WTC11 (cell line): Measurements from ENCODE around the gene GABARAPL2. TPM values are rescaled to one million over a fixed set of nuclear protein-coding genes. Genes with fewer than 3 reads are reported as not detected.

Experiments used
- ATAC-seq: fragments of 200-7000 bp; cut with Tn5 transposase; 2 replicates; pipeline ENCODE4 v1.10.0; 2021; ENCODE audit warnings: mild to moderate bottlenecking, moderate library complexity
- CTCF ChIA-PET: fragments of 300-600 bp; sonication (Branson Sonifier 250); formaldehyde crosslinking; loops from one replicate; lab custom pipeline; 2021; ENCODE audit warnings: antibody characterized with exemption; lab: Charles Lee
- POLR2A ChIA-PET: fragments of 350-600 bp; sonication (Branson Sonifier 250); formaldehyde crosslinking; loops from one replicate; lab custom pipeline; 2021; ENCODE audit warnings: antibody characterized with exemption; lab: Charles Lee
- DNase-seq: peaks from one replicate; pipeline ENCODE4 v3.0.0; 2021; ENCODE audit warnings: low spot score
- H3K27ac Mint-ChIP-seq: 2 replicates; pipeline ENCODE4 v1.8.0; 2021; ENCODE audit warnings: mixed read lengths
- H3K27me3 Mint-ChIP-seq: 2 replicates; pipeline ENCODE4 v1.8.0; 2021; ENCODE audit warnings: low read depth, mild to moderate bottlenecking, moderate library complexity, mixed read lengths
- H3K36me3 Mint-ChIP-seq: 2 replicates; pipeline ENCODE4 v1.8.0; 2021; ENCODE audit warnings: mixed read lengths
- H3K4me1 Mint-ChIP-seq: 2 replicates; pipeline ENCODE4 v1.8.0; 2022; ENCODE audit warnings: mixed read lengths
- H3K4me3 Mint-ChIP-seq: 2 replicates; pipeline ENCODE4 v1.8.0; 2021; ENCODE audit warnings: mild to moderate bottlenecking, moderate library complexity, mixed read lengths
- H3K9me3 Mint-ChIP-seq: 2 replicates; pipeline ENCODE4 v1.8.0; 2021; ENCODE audit warnings: mixed read lengths
- ATF3 ChIP-seq: sonication (generic); formaldehyde crosslinking; conservative IDR thresholded peaks from 2 replicates; pipeline ENCODE4 v1.8.1; 2022; ENCODE audit warnings: mild to moderate bottlenecking, missing genetic modification reagents
- CBFB ChIP-seq: sonication (generic); formaldehyde crosslinking; IDR thresholded peaks from 2 replicates; pipeline ENCODE4 v1.8.1; 2022; ENCODE audit warnings: mild to moderate bottlenecking, low read depth, missing genetic modification reagents
- CTCF ChIP-seq: fragments of 200-600 bp; IDR thresholded peaks from 2 replicates; pipeline ENCODE4 v1.8.0; 2022; ENCODE audit warnings: antibody characterized with exemption
- ESRRA ChIP-seq: sonication (generic); formaldehyde crosslinking; IDR thresholded peaks from 2 replicates; pipeline ENCODE4 v1.8.1; 2022; ENCODE audit warnings: mild to moderate bottlenecking, missing genetic modification reagents, borderline replicate concordance
- FOXP1 ChIP-seq: sonication (generic); formaldehyde crosslinking; IDR thresholded peaks from 2 replicates; pipeline ENCODE4 v1.8.0; 2022; ENCODE audit warnings: missing genetic modification reagents, mild to moderate bottlenecking, moderate library complexity, borderline replicate concordance
- GTF2I ChIP-seq: fragments of 250-450 bp; sonication (Bioruptor Pico); conservative IDR thresholded peaks from 2 replicates; pipeline ENCODE4 v1.4.0; 2021; ENCODE audit warnings: mild to moderate bottlenecking
- IRF1 ChIP-seq: sonication (generic); formaldehyde crosslinking; IDR thresholded peaks from 2 replicates; pipeline ENCODE4 v1.8.0; 2023; ENCODE audit warnings: missing genetic modification reagents
- MYBL2 ChIP-seq: sonication (generic); formaldehyde crosslinking; IDR thresholded peaks from 2 replicates; pipeline ENCODE4 v1.8.1; 2023; ENCODE audit warnings: mild to moderate bottlenecking, moderate library complexity, missing genetic modification reagents
- NR1H2 ChIP-seq: sonication (generic); formaldehyde crosslinking; IDR thresholded peaks from 2 replicates; pipeline ENCODE4 v1.9.0; 2021; ENCODE audit warnings: mild to moderate bottlenecking, moderate library complexity, missing genetic modification reagents
- TEAD1 ChIP-seq: sonication (generic); formaldehyde crosslinking; IDR thresholded peaks from 2 replicates; pipeline ENCODE4 v1.8.0; 2022; ENCODE audit warnings: mild to moderate bottlenecking, missing genetic modification reagents
- TP53 ChIP-seq: sonication (generic); formaldehyde crosslinking; IDR thresholded peaks from 2 replicates; pipeline ENCODE4 v1.8.1; 2023; ENCODE audit warnings: mild to moderate bottlenecking, missing genetic modification reagents
- ZMAT4 ChIP-seq: fragments of 250-450 bp; sonication (Bioruptor Pico); IDR thresholded peaks from 2 replicates; pipeline ENCODE4 v1.9.0; 2021; ENCODE audit warnings: mild to moderate bottlenecking
- ZNF121 ChIP-seq: sonication (generic); formaldehyde crosslinking; IDR thresholded peaks from 2 replicates; pipeline ENCODE4 v1.8.0; 2023; ENCODE audit warnings: missing genetic modification reagents
- ZNF317 ChIP-seq: sonication (generic); formaldehyde crosslinking; IDR thresholded peaks from 2 replicates; pipeline ENCODE4 v1.8.1; 2023; ENCODE audit warnings: low read depth, mild to moderate bottlenecking, moderate library complexity, missing genetic modification reagents, borderline replicate concordance
- ZNF423 ChIP-seq: fragments of 250-450 bp; sonication (Bioruptor Pico); IDR thresholded peaks from 2 replicates; pipeline ENCODE4 v2.1.2; 2022; ENCODE audit warnings: mild to moderate bottlenecking, moderate library complexity
- ZSCAN18 ChIP-seq: fragments of 250-450 bp; sonication (Bioruptor Pico); IDR thresholded peaks from 2 replicates; pipeline ENCODE4 v2.1.2; 2022; ENCODE audit warnings: mild to moderate bottlenecking, moderate library complexity
- total RNA-seq: library from RNA; stranded (reverse); gene quantifications from 3 replicates; pipeline ENCODE4 v1.2.3, GENCODE V29; 2021
- TF ChIP-seq, protein P1 (sequence below): sonication (generic); formaldehyde crosslinking; IDR thresholded peaks from 2 replicates; pipeline ENCODE4 v1.8.1; 2022; ENCODE audit warnings: mild to moderate bottlenecking, missing genetic modification reagents, moderate library complexity, borderline replicate concordance
- TF ChIP-seq, protein P2 (sequence below): sonication (generic); formaldehyde crosslinking; IDR thresholded peaks from 2 replicates; pipeline ENCODE4 v1.8.1; 2022; ENCODE audit warnings: low read depth, missing genetic modification reagents, borderline replicate concordance

GABARAPL2 gene
- total RNA-seq, 1 experiment from 2014 or later: 60.8 TPM

DNA sequence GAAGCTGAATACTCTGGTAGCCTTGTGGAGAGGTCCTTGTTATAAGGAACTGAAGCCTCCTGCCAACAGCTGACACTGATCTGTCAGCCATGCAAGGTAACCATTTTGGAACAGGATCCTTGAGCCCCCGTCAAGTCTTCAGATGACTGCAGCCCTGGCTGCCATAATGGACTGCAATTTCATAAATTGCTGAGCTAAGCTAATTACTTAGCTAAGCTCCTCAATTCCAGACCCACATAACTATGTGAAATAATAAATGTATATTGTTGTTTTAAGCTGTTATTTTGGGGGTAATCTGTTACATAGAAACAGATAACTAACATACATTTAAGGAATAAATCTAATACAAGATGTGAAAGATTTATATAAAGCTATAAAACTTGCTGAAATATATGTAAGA, 40.3 kb downstream of the GABARAPL2 start:
- DNase-seq (no peak), ATAC-seq (no peak)
- H3K36me3 Mint-ChIP-seq: peaks cover 59% of the 10 kb centered on the region
- no peak overlapping the region for H3K27ac Mint-ChIP-seq
- no peaks in the 10 kb centered on the region for H3K27me3 Mint-ChIP-seq
- H3K9me3 Mint-ChIP-seq: peaks cover 20% of the 10 kb centered on the region
- TF ChIP-seq ZNF423 (no peak), GTF2I (CRISPR knock-in tag) (no peak), IRF1 (CRISPR knock-in tag) (no peak), NR1H2 (CRISPR knock-in tag) (no peak), MYBL2 (CRISPR knock-in tag) (no peak), ZSCAN18 (CRISPR knock-in tag) (no peak), CBFB (CRISPR knock-in tag) (no peak), ZNF317 (no peak), TEAD1 (CRISPR knock-in tag) (no peak), ESRRA (CRISPR knock-in tag) (no peak), ZNF121 (CRISPR knock-in tag) (no peak), TP53 (CRISPR knock-in tag) (no peak), FOXP1 (CRISPR knock-in tag) (no peak), ATF3 (CRISPR knock-in tag) (no peak), ZMAT4 (CRISPR knock-in tag) (no peak), CTCF (no peak)
- TF ChIP-seq, protein P1, sequence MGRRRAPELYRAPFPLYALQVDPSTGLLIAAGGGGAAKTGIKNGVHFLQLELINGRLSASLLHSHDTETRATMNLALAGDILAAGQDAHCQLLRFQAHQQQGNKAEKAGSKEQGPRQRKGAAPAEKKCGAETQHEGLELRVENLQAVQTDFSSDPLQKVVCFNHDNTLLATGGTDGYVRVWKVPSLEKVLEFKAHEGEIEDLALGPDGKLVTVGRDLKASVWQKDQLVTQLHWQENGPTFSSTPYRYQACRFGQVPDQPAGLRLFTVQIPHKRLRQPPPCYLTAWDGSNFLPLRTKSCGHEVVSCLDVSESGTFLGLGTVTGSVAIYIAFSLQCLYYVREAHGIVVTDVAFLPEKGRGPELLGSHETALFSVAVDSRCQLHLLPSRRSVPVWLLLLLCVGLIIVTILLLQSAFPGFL: no peak
- TF ChIP-seq, protein P2, sequence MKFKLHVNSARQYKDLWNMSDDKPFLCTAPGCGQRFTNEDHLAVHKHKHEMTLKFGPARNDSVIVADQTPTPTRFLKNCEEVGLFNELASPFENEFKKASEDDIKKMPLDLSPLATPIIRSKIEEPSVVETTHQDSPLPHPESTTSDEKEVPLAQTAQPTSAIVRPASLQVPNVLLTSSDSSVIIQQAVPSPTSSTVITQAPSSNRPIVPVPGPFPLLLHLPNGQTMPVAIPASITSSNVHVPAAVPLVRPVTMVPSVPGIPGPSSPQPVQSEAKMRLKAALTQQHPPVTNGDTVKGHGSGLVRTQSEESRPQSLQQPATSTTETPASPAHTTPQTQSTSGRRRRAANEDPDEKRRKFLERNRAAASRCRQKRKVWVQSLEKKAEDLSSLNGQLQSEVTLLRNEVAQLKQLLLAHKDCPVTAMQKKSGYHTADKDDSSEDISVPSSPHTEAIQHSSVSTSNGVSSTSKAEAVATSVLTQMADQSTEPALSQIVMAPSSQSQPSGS (CRISPR knock-in tag): no peak
- ChIA-PET CTCF (interaction anchor here (0.5 to 1.1 kb wide), 3 partner anchors 89 to 290 kb away, joined by 4 to 5 read pairs (median 4); no protein-coding TSS in a partner anchor), POLR2A (interaction anchor here (0.6 kb wide), 1 partner anchor 15 kb away, joined by 3 read pairs; no protein-coding TSS in a partner anchor)
- H3K4me3 Mint-ChIP-seq: no peak overlapping the region
- no peaks in the 10 kb centered on the region for H3K4me1 Mint-ChIP-seq
